HG03045 (cell line): ENCODE data around the gene SYVN1.
"Not testable (repeated sequence)": the region's sequence is repeated elsewhere in the genome, so short reads cannot be mapped to it uniquely, and the experiment has no call there.

ENCODE experiments used
- ATAC-seq: cut with Tn5 transposase; IDR thresholded peaks from one replicate; pipeline ENCODE4 v1.9.1; 2021; ENCODE audit warnings: mild to moderate bottlenecking, moderate library complexity; ENCODE audit not compliant: unreplicated experiment

Gene SYVN1

GRCh38 chr11:65127473-65128181 is 6.7 kb downstream of the SYVN1 start:
- no peak for ATAC-seq

GRCh38 chr11:65126624-65127274 is 7.6 kb downstream of the SYVN1 start:
- no peak for ATAC-seq

- ATAC-seq = no peak
Observed at GRCh38 chr11:65125197-65126056, 8.9 kb downstream of the SYVN1 start.

- ATAC-seq = no peak
Observed at GRCh38 chr11:65124480-65125196, 9.7 kb downstream of the SYVN1 start.

- ATAC-seq = peak; percentile 65
Observed at GRCh38 chr11:65121865-65122696, 12.2 kb downstream of the SYVN1 start, which contains the start of the genes FAU and MRPL49. Gene FAU, minus strand, starts transcription at chr11:65122134. Its CDS starts 321 bp downstream, at chr11:65121813. Gene MRPL49, plus strand, starts transcription at chr11:65122321. Its CDS starts 26 bp downstream, at chr11:65122347.

GRCh38 chr11:65121447-65121864 is 12.9 kb downstream of the SYVN1 start:
- no peak for ATAC-seq

GRCh38 chr11:65120831-65121230 is 13.5 kb downstream of the SYVN1 start:
- ATAC-seq = no peak

GRCh38 chr11:65119670-65119995 is 14.7 kb downstream of the SYVN1 start:
- no peak for ATAC-seq

- ATAC-seq = not testable (repeated sequence)
Observed at GRCh38 chr11:65118891-65119669, 15.2 kb downstream of the SYVN1 start.

GRCh38 chr11:65118097-65118837 is 16.1 kb downstream of the SYVN1 start:
- ATAC-seq = no peak

- peak; percentile 50 for ATAC-seq
Observed at GRCh38 chr11:65117206-65118096, 16.9 kb downstream of the SYVN1 start, which contains the start of gene ZNHIT2. Gene ZNHIT2, minus strand, starts transcription at chr11:65117701. Its CDS starts 48 bp downstream, at chr11:65117653.

- no peak for ATAC-seq
Observed at GRCh38 chr11:65116370-65117205, 17.7 kb downstream of the SYVN1 start.

GRCh38 chr11:65115361-65116082 is 18.8 kb downstream of the SYVN1 start:
- no peak for ATAC-seq

- ATAC-seq = no peak
Observed at GRCh38 chr11:65114538-65115171, 19.7 kb downstream of the SYVN1 start.

- no peak for ATAC-seq
Observed at GRCh38 chr11:65113839-65114238, 20.5 kb downstream of the SYVN1 start.
